Activated T-helper 1 cell treated with anti-CD3 and anti-CD28 coated beads, Interleukin-2, amount 50 U/mL, for 16 hours (primary cell): Measurements from ENCODE around the gene ZNF865.

Experiments
- DNase-seq, 2 donors: peaks; one replicate each; pipeline ENCODE4 v3.0.0-alpha.2; 2020; ENCODE audit warnings: low read depth in 1 of 2, low spot score in 1 of 2

Gene ZNF865

GRCh38 chr19:55656988-55657747 lies 51.7 kb downstream of the ZNF865 start:
- DNase-seq = no peak

DNA sequence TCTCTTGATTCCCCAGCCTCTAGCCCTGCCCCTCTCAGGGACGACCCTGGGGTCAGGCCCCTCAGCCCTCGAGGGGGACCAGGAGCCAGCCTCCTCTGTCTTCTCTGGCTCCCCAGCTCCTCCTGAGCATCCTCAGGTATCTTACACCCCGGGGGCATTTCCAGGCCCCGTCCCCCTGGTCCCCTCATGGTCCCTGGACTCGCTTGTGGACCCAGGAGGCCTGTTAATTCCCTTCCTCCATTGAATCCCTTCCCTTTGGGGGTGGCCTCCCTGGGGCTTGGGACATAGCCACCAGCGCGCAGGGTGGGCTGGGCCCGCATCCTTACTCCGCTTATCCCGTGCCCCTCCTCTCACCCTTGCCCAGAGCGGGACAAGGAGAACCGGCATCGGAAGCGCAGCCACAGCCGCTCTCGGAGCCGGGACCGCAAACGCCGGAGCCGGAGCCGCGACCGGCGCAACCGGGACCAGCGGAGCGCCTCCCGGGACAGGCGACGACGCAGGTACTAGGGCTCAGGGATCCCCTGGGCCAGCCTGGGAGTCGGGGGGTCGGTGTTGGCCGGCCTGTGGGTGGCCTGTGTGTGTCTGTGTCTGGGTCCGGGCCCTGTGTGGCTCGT lies 53.5 kb downstream of the ZNF865 start:
- DNase-seq = no peak

- DNase-seq = no peak
These were observed 54.4 kb downstream of the ZNF865 start for GRCh38 chr19:55659822-55660221.

GRCh38 chr19:55660404-55660803 lies 55.0 kb downstream of the ZNF865 start:
- DNase-seq = no peak

DNA sequence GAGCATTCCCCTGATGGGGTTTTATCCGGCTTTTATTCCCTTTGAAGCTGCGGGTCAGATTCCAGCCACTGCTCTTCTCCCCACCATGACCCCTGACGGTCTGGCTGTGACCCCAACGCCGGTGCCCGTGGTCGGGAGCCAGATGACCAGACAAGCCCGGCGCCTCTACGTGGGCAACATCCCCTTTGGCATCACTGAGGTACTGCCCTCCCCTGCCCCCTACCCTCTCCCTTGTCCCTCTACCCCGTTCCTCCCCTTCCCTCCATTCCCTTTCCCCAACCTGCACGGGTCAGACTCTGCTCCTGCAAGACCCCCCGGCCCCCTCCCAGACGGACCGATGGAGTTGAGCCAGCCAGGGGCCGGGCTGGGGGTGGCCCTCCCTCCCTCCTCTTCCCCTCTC lies 55.5 kb downstream of the ZNF865 start:
- DNase-seq = no peak

DNA sequence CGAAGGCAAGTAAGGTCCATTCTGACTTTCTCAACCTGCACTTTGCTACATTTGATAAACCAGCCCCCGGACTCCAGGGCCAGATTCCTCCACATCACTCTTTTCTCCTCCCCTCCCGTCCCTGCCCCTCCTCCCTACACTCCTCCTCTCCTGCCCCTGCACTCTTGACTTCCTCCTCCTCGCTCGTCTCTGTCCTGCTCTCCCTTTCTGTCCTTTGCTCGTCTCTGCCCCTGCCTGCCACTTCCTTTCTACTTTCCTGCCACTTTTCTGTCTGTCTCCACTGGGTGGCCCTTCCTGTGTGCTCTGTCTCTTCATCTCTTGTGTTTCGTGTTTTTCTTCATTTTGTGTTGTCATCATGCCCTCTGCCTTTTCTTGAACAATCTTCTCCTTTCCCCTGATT lies 56.4 kb downstream of the ZNF865 start:
- no peak for DNase-seq

- no peak for DNase-seq
These were observed 58.5 kb downstream of the ZNF865 start for GRCh38 chr19:55663846-55664536.

DNA sequence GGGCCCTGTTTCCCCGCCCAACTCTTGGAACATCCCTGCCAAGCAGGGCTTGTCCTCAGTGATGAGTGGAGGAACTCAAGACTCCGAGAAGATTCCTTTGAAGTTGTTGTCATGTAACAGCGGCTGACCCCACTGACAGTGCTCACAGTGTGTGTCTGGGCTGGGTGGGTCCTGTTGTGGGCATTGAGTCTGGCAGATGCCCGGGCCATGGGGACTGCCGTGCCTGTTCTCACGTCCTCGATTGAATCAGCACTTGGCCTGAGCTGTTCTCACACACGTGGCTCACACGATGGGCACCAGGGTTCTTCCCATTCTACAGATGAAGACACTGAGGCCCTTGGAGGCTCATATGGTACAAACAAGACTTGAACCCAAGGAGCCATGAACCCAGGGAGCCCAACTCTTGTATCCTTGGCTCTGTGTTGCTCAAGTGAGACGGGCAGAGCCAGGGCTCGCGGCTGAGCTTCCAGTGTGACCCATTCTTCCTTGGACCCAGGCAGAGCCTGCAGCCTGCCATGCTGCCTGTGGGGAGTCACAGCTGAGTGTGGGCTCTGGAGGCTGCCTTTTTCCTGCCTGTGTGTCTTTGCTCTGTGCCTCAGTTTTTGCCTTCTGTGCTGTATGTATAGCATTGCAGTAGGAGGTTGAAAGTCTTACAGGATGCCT lies 61.0 kb downstream of the ZNF865 start:
- no peak for DNase-seq
